BE2C (cell line): ENCODE results near the gene TMEM214.

Experiments used
- DNase-seq: peaks from one replicate; pipeline ENCODE4 v3.0.0-alpha.2; 2020
- H3K27me3 ChIP-seq: fragments of 250-450 bp; sonication (Bioruptor Pico); 2 replicates; pipeline ENCODE4 v1.5.1; 2020; ENCODE audit warnings: mild to moderate bottlenecking
- H3K36me3 ChIP-seq: fragments of 250-450 bp; sonication (Bioruptor Pico); 2 replicates; pipeline ENCODE4 v1.5.1; 2020; ENCODE audit warnings: mild to moderate bottlenecking
- H3K4me1 ChIP-seq: fragments of 250-450 bp; sonication (Bioruptor Pico); 2 replicates; pipeline ENCODE4 v1.5.1; 2020
- H3K4me3 ChIP-seq: 2 replicates; pipeline ENCODE4 v1.5.1; 2011; ENCODE audit warnings: low read depth, low read length
- H3K9me3 ChIP-seq: fragments of 250-450 bp; sonication (Bioruptor Pico); 2 replicates; pipeline ENCODE4 v1.5.1; 2020
- CTCF ChIP-seq: IDR thresholded peaks from 2 replicates; pipeline ENCODE4 v1.5.1; 2012; ENCODE audit warnings: mild to moderate bottlenecking, low read depth, low read length

The TMEM214 gene

GRCh38 chr2:27080140-27080469, 47.3 kb downstream of the TMEM214 start:
- peak overlapping the region; percentile 93 for H3K4me3 ChIP-seq
- no peak for DNase-seq
- H3K4me1 ChIP-seq = peaks cover 32% of the 10 kb centered on the region
- H3K27me3 ChIP-seq = no peaks in the 10 kb centered on the region
- H3K9me3 ChIP-seq = no peaks in the 10 kb centered on the region
- peaks cover 22% of the 10 kb centered on the region for H3K36me3 ChIP-seq
- no peak for TF ChIP-seq CTCF

GRCh38 chr2:27080603-27080936, 47.8 kb downstream of the TMEM214 start:
- H3K9me3 ChIP-seq = no peaks in the 10 kb centered on the region
- H3K27me3 ChIP-seq = no peaks in the 10 kb centered on the region
- DNase-seq = no peak
- peaks cover 30% of the 10 kb centered on the region for H3K4me1 ChIP-seq
- no peak for TF ChIP-seq CTCF
- peak overlapping the region; percentile 93 for H3K4me3 ChIP-seq
- H3K36me3 ChIP-seq = peaks cover 22% of the 10 kb centered on the region

- no peak for TF ChIP-seq CTCF
- H3K4me1 ChIP-seq = peaks cover 22% of the 10 kb centered on the region
- H3K9me3 ChIP-seq = no peaks in the 10 kb centered on the region
- DNase-seq = no peak
- no peaks in the 10 kb centered on the region for H3K27me3 ChIP-seq
- peak overlapping the region; percentile 41; the same call in 1 of the 2 replicates for H3K4me3 ChIP-seq
- peaks cover 22% of the 10 kb centered on the region for H3K36me3 ChIP-seq
These were observed 49.4 kb downstream of the TMEM214 start for GRCh38 chr2:27081984-27082772.

- DNase-seq = no peak
- Histone ChIP-seq H3K27me3 (no peaks in the 10 kb centered on the region), H3K36me3 (peaks cover 22% of the 10 kb centered on the region), H3K9me3 (no peaks in the 10 kb centered on the region), H3K4me1 (peaks cover 19% of the 10 kb centered on the region), H3K4me3 (no peak overlapping the region)
- TF ChIP-seq CTCF = no peak
These were observed 50.1 kb downstream of the TMEM214 start for GRCh38 chr2:27082773-27083409.

GRCh38 chr2:27083410-27084296, 50.9 kb downstream of the TMEM214 start:
- no peak for TF ChIP-seq CTCF
- no peaks in the 10 kb centered on the region for H3K27me3 ChIP-seq
- no peak overlapping the region for H3K4me3 ChIP-seq
- no peaks in the 10 kb centered on the region for H3K9me3 ChIP-seq
- DNase-seq = peak; percentile 43
- H3K36me3 ChIP-seq = peaks cover 22% of the 10 kb centered on the region
- H3K4me1 ChIP-seq = peaks cover 19% of the 10 kb centered on the region
